ENCODE data around the gene RNU6-8.

GRCh38 chr14:32197919-32198318 is 5.2 kb downstream of the RNU6-8 start:
- TF ChIP-seq CTCF (conservative IDR thresholded peaks at IDR 0.05; ENCODE audit: low read length) (no peak), EZH2phosphoT487 (IDR thresholded peaks at IDR 0.05; ENCODE audit: borderline replicate concordance) (no peak)
